Activated CD8-positive, alpha-beta memory T cell treated with anti-CD3 and anti-CD28 coated beads, Interleukin-2, amount 50 U/mL, for 24 hours (primary cell): ENCODE results near the gene PRPF18.

Experiments used
- DNase-seq: peaks from one replicate; pipeline ENCODE4 v3.0.0-alpha.2; 2020; ENCODE audit errors: extremely low read depth

The PRPF18 gene

GRCh38 chr10:13637894-13638293, 51.1 kb downstream of the PRPF18 start:
- DNase-seq: no peak

GRCh38 chr10:13642293-13642692, 55.5 kb downstream of the PRPF18 start:
- DNase-seq: no peak

- no peak for DNase-seq
Observed at GRCh38 chr10:13643016-13643415, 56.3 kb downstream of the PRPF18 start.

- DNase-seq: no peak
Observed at GRCh38 chr10:13644866-13645265, 58.1 kb downstream of the PRPF18 start.

- no peak for DNase-seq
Observed at GRCh38 chr10:13648425-13648824, 61.7 kb downstream of the PRPF18 start.

- DNase-seq: no peak
Observed at GRCh38 chr10:13649844-13650520, 63.2 kb downstream of the PRPF18 start.

GRCh38 chr10:13650961-13651360, 64.2 kb downstream of the PRPF18 start:
- DNase-seq: no peak

- no peak for DNase-seq
Observed at GRCh38 chr10:13651969-13652720, 65.4 kb downstream of the PRPF18 start.

GRCh38 chr10:13652860-13653259, 66.1 kb downstream of the PRPF18 start:
- DNase-seq: no peak

- no peak for DNase-seq
Observed at GRCh38 chr10:13654118-13654830, 67.5 kb downstream of the PRPF18 start.

- no peak for DNase-seq
Observed at GRCh38 chr10:13654846-13655245, 68.1 kb downstream of the PRPF18 start.

GRCh38 chr10:13656337-13657100, 69.8 kb downstream of the PRPF18 start:
- no peak for DNase-seq

- DNase-seq: no peak
Observed at GRCh38 chr10:13657101-13657680, 70.4 kb downstream of the PRPF18 start.

GRCh38 chr10:13658264-13658663, 71.5 kb downstream of the PRPF18 start:
- no peak for DNase-seq

- DNase-seq: no peak
Observed at GRCh38 chr10:13658871-13659685, 72.3 kb downstream of the PRPF18 start.

GRCh38 chr10:13659887-13660550, 73.3 kb downstream of the PRPF18 start:
- DNase-seq: peak; percentile 26

GRCh38 chr10:13660551-13660920, 73.8 kb downstream of the PRPF18 start:
- DNase-seq: no peak

GRCh38 chr10:13661256-13661655, 74.5 kb downstream of the PRPF18 start:
- no peak for DNase-seq

GRCh38 chr10:13665516-13666262, 78.9 kb downstream of the PRPF18 start:
- DNase-seq: no peak

GRCh38 chr10:13668126-13668525, 81.4 kb downstream of the PRPF18 start:
- DNase-seq: no peak
